ENCODE data around the gene PRRC2C. TPM values are rescaled to one million over a fixed set of nuclear protein-coding genes. Genes with fewer than 3 reads are reported as not detected.
"Not testable (repeated sequence)": the region's sequence is repeated elsewhere in the genome, so short reads cannot be mapped to it uniquely, and the experiment has no call there.

The PRRC2C gene
- total RNA-seq, 1 donor from 2014 or later: 38.2 TPM

GRCh38 chr1:171590022-171590421 lies 104.7 kb downstream of the PRRC2C start:
- FAIRE-seq (no peak), DNase-seq (ENCODE audit: low read depth) (no peak)
- Histone ChIP-seq H3K4me3 (ENCODE audit: low read depth, low read length) (no peak overlapping the region), H3K27me3 (ENCODE audit: control insufficient read depth, insufficient read depth, low read length) (no peaks in the 10 kb centered on the region), H3K36me3 (ENCODE audit: control insufficient read depth, insufficient read depth, low read length) (peaks cover 21% of the 10 kb centered on the region)
- no peak for TF ChIP-seq CTCF (IDR thresholded peaks at IDR 0.05; ENCODE audit: insufficient read depth, low read length, severe bottlenecking)

DNA sequence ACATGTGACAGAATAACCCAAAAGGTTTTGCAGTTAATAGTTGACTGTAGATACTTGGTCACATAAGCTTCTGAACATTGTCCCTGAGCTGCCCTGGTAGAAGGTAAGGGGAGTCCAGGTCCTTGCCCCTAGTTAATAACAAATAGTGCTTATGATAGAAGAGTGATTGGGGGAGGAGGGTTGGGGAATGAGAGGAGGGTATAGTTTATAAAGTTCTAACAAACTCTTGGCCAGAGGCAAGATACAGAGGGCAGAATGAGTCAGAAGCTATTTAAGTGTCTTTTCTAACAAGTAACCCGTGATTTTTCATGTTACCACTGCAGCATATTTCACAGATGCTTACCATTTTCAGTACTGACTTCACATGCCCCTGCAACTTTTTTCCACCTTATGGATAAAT lies 110.0 kb downstream of the PRRC2C start:
- TF ChIP-seq CTCF (IDR thresholded peaks at IDR 0.05; ENCODE audit: insufficient read depth, low read length, severe bottlenecking): no peak
- Histone ChIP-seq H3K27me3 (ENCODE audit: control insufficient read depth, insufficient read depth, low read length) (no peaks in the 10 kb centered on the region), H3K36me3 (ENCODE audit: control insufficient read depth, insufficient read depth, low read length) (peaks cover 8% of the 10 kb centered on the region), H3K4me3 (ENCODE audit: low read depth, low read length) (no peak overlapping the region)
- no peak for FAIRE-seq
- no peak for DNase-seq (ENCODE audit: low read depth)

DNA sequence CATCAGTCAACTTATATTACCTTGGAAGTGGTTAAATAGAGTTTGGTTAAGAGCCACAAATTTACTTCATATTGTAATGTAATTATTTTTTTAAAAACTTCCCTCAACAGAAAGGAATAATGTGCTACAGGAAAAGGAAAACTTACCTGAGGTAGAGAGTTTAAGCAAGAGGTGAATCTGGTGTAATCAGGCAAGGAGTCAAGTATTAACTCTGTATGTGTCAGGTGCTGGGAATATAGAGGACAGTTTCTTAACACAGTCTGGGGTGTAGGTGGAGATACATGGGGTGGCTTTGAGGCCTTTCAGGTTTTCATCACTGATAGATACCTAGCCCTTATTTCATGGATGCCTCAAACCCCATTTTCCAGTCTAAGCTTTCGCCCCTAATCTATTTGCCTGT lies 110.8 kb downstream of the PRRC2C start:
- FAIRE-seq: no peak
- Histone ChIP-seq H3K36me3 (ENCODE audit: control insufficient read depth, insufficient read depth, low read length) (peaks cover 6% of the 10 kb centered on the region), H3K27me3 (ENCODE audit: control insufficient read depth, insufficient read depth, low read length) (no peaks in the 10 kb centered on the region), H3K4me3 (ENCODE audit: low read depth, low read length) (no peak overlapping the region)
- TF ChIP-seq CTCF (IDR thresholded peaks at IDR 0.05; ENCODE audit: insufficient read depth, low read length, severe bottlenecking): no peak
- no peak for DNase-seq (ENCODE audit: low read depth)

DNA sequence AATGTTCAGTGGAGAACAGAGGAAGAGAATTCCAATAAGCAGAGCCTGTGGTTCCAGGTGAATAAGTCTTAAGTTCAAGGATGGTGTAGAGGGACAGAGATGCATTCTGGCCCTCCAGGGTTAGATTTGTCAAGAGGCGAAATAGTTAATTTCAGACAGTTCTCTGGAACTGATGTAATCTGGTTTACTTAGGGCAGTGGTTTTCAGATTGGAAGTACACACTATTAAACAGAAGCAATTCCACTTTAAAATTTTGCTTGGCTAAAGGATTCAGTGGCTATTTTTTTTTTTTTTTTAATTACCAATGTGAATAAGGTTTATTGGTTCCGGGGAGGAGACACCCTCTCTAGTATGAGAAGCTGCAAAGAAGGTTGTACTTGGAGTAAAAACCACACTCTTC lies 111.4 kb downstream of the PRRC2C start:
- H3K27me3 ChIP-seq (ENCODE audit: control insufficient read depth, insufficient read depth, low read length): no peaks in the 10 kb centered on the region
- FAIRE-seq: no peak
- H3K4me3 ChIP-seq (ENCODE audit: low read depth, low read length): no peak overlapping the region
- TF ChIP-seq CTCF (IDR thresholded peaks at IDR 0.05; ENCODE audit: insufficient read depth, low read length, severe bottlenecking): no peak
- no peak for DNase-seq (ENCODE audit: low read depth)
- peaks cover 2% of the 10 kb centered on the region for H3K36me3 ChIP-seq (ENCODE audit: control insufficient read depth, insufficient read depth, low read length)

DNA sequence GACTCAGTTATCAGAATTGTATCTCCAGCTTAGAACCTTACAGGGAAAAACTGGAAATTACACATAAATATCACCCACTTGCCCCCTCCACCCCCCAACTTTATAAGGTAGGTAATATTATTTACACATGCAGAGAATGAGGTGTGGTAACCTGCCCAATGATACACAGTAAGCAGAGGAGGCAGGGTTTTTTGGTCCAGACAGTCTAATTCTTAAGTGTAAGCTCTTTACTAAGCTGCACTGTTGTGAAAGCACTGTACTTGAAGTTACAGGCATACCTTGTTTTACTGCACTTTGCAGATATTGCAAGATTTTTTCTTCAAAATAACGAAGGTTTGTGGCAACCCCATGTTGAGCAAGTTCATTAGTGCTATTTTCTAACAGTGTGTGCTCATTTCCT lies 111.9 kb downstream of the PRRC2C start:
- H3K27me3 ChIP-seq (ENCODE audit: control insufficient read depth, insufficient read depth, low read length): no peaks in the 10 kb centered on the region
- no peak overlapping the region for H3K4me3 ChIP-seq (ENCODE audit: low read depth, low read length)
- no peaks in the 10 kb centered on the region for H3K36me3 ChIP-seq (ENCODE audit: control insufficient read depth, insufficient read depth, low read length)
- DNase-seq (ENCODE audit: low read depth): no peak
- no peak for TF ChIP-seq CTCF (IDR thresholded peaks at IDR 0.05; ENCODE audit: insufficient read depth, low read length, severe bottlenecking)
- FAIRE-seq: no peak

DNA sequence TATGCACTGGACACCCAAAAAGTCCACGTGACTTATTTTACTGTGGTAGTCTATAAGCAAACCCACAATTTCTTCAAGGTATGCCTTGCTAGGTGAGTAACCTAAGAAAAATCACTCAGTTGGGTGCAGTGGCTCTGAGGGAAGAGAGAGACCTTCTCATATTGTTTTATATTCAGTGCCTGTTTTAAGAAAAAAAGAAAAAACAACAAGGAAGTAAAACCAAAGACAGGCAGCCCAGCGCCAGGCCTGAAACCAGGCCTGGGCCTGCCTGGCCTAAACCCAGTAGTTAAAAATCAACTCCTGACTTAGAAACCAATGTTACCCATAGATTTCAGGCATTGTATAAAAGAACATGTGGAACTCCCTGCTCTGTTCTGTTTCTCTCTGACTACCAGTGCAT lies 115.0 kb downstream of the PRRC2C start:
- H3K4me3 ChIP-seq (ENCODE audit: low read depth, low read length); H3K27me3 ChIP-seq (ENCODE audit: control insufficient read depth, insufficient read depth, low read length); H3K36me3 ChIP-seq (ENCODE audit: control insufficient read depth, insufficient read depth, low read length); FAIRE-seq: not testable (repeated sequence)
- peak; percentile 4 for DNase-seq (ENCODE audit: low read depth)

All from bronchial epithelial cell (primary cell).